HG02610 (cell line): ENCODE results near the gene NAP1L4.

ENCODE experiments used
- ATAC-seq: cut with Tn5 transposase; IDR thresholded peaks from one replicate; pipeline ENCODE4 v1.9.1; 2021; ENCODE audit warnings: mild to moderate bottlenecking, moderate library complexity; ENCODE audit not compliant: unreplicated experiment

Gene NAP1L4

DNA sequence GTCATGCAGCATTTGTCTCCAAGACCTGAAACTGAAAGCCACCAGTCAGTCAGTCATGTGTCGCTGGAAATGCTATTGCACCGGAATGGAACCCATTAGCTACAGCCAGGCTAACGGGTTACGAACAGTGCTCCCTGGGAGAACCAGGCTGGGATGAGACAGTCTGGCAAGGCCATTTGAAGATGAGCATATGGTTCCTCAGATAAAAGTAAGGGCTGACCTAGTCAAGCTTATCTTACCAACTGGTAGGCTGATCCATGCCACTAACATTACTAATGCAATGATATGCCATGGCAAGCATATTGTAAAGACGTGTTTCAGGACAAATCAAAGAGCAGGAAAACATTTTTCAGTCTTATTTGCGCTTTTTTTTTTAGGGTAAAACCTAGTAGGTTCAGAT lies 28.4 kb downstream of the NAP1L4 start:
- ATAC-seq = no peak

DNA sequence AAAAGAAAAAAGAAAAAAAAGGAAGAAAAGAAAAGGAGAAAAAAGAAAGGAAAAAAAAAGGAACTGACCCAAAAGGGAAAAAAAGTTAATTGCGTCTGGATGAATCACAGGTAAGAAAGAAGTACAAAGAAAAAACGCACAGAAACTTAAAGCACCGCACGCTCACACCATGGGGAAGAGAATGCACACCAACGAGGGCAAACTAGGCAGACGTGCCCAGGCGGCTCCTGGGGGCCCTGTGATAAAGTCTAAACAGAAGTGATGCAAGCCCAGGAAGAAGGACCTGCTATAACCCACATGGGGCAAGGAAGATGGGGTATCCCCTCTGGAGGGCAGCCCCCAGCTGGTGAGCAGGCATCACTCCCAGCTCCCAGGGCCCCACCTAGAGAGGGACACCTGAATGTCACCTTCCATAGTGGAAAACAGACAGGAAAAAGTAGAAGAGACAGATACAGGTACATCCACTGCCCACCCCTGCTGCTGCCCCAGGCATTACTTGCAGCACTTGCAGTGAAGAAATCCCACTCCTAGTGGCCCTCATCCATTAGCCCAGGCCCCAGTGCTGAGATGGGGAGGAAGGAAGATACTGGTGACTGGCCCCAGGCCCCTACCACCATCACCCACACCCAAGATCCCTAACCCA lies 28.9 kb downstream of the NAP1L4 start:
- no peak for ATAC-seq

DNA sequence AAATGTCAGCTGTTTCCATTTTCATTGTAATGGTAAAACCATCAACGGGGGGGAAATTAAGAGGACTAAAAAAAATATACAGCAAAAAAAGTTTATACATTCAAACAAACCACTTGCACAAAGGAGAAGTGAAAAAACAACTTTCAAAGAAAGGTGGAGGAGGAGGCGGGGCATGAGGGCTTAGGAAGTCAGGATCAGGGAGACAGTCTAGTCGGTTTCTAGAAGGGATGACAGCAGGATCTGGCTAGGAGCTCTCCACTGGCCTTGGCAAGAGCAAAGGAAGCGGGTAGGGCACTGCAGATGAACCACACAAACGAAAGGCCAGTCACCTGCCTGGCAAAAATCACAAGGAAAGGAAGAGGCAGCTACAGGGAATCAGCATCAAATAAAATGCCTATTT lies 31.0 kb downstream of the NAP1L4 start:
- no peak for ATAC-seq

DNA sequence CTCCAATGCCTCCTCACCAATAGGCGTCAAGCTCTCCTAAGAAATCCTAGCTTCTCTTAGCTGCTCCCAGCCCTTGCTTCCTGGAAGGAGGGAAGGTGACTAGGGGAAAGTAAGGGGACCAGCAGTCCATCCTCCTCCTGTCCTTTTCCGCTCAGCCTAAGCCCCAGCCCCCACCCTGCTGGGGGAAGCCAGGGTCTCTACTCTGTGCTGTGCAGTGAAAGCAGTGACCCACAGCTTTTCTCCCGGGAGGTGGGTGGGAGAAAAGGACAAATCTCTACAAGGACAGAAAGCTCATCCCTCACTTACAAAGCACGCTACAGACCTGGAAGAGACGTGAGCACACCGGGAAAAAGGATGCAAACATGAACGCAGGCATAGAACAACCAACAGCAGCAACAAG lies 32.0 kb downstream of the NAP1L4 start:
- no peak for ATAC-seq

DNA sequence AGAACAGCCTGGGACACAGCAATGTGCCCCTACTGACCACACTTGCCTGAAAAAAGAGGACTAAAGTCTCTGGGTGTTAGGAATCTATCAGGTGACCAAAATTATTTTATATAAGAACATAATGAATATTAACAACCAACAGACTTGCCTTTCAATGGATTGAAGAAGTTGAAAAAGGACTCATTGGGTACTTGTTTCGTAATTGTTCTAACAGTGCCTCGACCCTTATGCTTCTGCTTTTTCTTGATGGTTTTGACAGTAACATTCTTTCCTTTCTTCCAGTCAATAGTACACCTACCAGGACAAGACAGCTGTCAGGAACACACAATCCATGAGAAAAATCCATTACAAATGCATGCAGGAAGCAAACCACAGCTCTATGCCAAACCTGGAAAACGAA lies 33.9 kb downstream of the NAP1L4 start:
- ATAC-seq = no peak

DNA sequence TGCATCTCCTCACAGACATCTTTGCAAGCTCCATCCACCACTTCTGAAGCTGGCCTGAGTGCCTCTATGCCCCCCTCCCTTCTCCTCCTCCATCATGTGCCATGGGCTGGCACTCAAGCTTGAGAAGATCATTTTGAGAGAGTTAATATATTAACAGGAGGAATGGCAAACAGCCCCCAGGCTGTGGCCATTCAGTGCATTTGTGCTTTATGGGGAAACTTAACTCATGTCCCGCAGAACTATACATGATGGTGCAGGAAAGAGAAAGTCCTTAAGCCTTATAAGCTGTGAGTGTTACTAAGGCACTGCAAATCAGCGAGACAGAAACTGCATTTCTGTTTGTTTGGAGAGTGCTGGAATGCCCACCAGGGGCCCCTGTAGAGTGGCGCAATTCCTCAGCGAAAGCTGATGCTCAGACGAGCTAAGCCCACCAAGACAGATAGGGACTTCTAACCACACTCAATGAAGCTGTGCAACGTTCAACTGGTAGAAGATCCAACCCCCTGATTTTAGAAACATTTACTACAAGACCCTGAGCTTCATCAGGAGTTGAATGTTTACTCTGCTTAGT lies 36.1 kb downstream of the NAP1L4 start:
- ATAC-seq = no peak

DNA sequence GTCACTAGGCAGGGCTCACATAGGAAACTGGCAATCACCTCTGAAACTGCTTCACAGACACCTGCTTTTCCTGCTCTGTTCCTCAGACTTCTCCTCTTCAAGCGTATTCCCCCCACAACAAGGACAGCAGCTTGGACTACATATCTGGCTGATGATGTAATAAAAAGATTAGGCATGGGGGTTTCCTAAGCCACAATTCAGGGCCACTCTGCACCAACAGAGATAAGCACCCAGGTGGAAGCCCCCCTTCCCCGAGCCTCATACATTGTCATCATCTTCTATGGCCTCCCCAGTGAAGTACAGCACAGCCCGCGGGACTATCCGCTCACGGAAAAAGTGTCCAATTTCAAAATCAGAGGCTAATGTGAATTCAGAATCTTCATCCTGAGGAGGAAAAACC lies 37.9 kb downstream of the NAP1L4 start:
- no peak for ATAC-seq

DNA sequence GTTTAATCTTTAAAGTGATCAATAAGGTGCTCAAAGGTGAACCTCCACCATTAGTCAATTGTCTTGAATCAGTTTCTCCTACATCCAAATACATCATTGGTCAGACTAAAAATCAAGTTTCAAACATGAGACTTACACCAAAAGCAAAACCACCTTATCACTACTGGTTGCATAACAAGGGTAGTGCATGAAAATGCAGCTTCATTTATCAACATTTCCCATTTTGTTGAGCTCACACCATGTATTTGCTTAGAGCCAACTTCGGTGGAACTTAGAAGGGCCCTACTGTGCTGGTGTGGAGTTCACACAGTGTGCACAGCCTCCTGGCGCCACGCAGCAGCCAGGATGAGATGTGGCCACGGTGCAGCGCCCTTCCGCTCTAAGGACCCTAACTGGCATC lies 39.8 kb downstream of the NAP1L4 start:
- ATAC-seq = no peak

DNA sequence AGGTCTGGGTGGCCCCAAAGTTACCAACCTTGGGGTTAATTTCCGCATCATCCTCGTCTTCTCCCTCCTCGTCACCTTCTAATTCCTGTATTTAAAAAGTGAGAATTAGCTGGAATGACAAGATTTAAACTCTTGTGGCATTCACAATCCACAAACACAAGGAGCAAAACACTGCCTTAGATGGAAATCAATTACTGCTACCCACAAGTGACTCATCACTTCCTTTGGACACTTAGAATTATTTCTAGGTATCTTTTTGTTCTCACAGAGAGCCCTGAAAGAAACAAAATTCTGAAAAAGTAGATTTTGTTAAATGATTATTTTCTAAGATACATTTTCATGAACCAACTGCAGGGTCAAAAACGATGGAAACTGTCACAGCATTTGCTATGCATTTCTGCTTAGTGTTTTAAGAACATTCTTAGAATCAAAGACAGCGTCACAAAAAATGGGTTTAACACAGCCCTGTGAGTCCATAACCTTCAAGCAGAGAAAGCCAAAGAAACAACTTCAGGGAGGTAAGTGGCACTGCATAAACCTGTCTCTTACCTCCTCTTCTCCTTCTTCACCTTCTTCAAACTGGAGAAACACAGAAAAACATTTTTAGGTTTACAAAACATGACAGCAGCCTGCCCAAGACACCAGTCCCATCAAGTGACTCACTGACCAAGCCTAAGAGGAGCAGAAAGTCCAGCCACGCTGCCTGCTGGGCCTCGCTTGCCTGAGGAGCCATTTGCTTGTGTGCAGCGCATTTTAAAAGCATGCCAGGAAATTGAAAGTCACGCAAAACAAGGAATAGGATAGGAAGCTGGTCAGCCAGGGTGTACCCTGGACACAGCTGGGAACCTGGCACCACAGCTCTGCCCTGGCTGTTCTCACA lies 40.7 kb downstream of the NAP1L4 start:
- no peak for ATAC-seq

DNA sequence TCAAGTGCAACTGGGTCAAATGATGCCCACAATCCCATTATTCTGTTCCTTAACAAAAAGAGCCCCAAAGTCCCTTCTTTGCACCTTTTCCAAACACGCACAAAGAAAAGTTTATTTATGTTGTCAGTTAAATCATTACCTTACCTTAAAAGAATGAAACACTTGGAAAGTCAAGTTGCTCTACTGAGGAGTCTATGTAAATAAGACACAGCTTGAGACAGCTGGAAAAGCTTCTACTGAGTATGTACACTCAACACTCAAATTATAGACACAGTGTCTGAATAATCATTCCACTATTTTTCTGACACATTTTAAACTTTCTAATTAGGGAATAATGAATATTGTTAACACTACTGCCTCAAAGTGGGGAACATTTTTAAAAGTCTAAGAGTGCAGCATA lies 41.3 kb downstream of the NAP1L4 start:
- ATAC-seq = no peak

DNA sequence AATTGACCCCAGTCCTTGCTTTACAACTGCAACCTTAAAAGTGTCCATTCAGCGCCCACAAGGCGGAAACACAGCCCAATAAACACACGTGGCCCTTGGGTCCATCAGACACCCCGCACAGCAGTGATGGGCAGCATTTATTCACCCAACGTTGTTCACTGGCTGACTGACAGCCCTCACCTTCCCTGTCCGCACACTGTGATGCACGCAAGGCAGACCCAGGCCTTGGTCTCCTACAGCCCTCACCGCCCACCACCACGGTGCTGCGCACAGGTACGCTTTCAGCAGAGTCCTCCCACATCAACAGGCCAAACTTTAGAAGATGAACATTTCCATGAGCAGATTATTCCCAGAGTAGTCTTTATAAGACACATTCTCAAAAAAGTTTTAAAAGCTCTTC lies 42.2 kb downstream of the NAP1L4 start:
- ATAC-seq = no peak

DNA sequence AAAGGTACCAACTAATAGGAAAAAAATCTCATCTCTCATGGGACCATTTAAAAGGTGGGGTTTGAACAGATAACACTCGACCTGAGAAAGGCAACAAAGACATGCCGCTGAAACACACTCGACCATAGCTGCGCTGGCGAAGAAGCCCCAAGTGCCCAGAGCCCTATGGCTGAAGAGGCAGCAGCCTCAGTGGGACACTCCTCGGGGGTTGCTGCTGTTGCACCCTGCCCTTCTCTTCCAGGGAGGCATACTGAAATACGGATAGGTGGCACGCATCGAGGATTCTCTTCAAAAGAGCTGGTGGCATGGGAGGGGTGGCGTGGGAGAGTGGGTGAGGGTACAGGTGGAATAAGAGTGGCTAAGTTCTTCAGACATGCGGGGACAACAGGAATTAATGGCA lies 44.4 kb downstream of the NAP1L4 start:
- ATAC-seq = no peak

DNA sequence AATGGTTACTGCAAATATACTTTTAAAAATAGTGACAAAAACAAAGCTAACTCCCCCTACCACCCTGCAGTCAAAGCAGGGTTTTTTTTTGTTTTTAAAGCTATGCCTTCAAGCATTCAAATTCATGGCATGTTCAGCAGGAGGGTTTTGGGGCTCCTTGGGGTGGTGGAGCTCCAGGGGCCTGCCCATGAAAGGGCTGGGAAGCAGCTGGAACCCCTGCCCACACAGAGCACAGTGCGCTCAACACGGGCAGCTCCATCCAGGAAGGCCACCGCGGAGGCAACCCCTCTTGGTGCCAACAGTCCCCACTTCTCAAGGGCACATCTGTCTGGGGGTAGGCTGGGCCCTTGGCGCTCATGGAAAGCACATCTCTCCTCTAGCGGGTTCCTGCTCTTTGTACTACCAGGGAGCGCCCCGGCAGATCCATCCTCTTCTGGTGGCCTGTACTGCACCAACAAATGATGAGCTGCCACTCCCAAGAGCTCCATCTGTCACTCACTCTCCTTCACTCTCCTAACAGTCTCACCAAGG lies 46.3 kb downstream of the NAP1L4 start:
- no peak for ATAC-seq

DNA sequence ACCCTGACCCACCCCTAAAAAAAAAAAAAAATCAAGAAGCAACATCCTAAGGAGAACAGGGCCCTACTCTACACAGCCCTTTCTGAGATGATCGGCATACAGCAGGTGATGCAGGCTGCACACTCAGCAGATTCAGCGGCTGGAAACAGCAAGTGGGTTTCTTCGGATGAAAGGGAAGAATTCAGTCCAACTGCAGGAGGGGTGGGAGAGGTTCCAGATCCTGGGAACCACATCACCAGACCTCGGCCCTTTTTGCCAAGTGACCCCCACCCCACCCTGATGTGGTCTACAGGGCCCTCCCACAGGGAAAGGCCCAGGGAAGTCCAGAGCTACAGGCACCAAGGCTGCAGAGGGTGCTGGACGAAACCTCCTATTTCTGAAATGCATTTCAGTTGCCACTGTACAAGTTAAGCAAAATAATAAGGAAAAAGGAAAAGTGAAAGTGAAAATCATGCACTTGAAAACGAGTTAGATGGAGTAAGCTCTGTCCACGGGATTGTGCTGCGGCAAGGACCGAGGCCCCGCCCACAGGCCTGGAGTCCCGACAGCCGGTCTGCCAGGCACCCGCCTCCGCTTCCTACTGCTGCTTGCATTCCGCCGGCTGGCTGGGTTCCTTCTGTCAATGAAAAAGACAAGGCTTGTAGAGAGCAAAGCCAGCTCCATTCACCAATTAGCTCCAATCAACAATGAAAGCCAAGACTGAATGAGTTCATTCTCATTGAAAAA lies 46.9 kb downstream of the NAP1L4 start:
- no peak for ATAC-seq

DNA sequence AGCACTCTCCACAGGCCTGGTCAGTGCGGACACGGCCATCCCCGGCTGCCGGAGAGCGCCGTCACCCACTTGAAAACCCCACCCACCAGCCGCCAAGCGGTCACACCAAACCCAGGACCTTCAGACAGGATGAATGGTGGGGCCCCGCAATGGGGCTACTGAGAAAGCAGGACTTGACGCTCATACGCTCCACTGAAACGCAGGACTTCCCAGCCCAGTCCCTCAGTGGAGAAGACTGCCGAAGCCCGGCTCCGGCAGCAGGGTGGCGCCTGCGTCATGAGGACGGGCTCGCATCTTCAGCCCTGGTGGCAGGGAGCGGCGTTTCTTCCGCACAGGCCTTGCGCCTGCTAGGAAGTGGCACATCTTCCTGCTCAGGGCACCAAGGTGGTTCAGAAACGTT lies 47.6 kb downstream of the NAP1L4 start:
- no peak for ATAC-seq

DNA sequence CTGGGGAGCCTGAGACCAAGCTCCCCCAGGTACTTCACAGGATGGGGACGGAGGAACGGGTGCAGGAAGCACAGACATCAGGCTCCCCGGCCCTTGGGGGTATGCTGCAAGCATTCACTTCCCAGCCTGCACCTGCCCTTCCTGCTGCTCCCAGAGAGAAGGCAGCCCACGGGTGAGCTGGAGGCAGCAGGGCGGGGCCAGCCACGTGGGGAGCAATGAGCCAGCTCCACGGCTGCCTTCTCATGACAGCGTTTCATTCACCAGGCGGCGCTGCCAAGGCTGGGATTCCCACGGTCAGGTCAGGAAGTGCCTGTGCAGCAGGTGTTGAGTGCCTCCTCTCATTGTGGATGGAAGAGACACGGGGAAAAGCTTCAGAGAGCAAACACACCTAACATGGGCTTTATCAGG lies 48.4 kb downstream of the NAP1L4 start:
- ATAC-seq = no peak

DNA sequence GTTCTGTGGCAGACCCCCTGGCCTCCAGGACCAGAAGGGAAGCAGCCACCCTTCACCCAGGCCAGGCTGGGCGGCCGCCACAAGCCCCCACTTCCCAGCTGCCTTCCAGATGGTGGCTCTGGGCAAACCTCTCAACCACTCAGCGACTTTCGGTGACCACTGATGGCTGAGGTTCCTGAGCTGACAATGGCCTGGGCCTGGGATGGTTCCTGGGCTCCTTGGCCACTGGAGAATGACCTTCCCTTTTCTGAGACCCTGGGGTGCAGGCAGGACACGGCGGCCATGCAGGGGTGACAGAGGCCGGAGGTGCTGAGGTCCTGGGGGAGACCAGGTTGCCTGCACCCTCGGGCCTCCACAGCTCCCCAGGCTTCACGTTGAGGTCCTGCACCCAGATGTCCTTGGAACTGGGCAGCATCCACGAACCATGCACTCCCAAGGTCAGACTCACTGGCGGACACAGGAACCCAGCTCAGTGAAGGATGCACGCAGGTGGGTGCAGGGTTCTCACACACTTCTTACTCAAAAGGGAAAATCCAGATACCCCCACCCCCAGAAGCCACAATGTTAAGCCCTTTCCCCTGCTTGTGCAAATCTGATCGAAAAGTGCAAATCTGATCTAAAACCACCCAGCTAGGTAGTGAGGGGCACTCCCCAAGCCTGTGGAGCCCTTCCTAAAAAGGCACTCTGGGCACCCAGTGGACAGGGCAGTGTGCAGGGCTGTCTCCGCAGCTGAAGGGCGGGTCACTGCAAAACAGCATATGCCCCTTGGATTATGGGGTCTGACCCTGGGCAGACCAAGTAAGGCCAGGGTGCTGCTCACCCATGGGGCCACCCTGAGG lies 49.0 kb downstream of the NAP1L4 start:
- no peak for ATAC-seq

DNA sequence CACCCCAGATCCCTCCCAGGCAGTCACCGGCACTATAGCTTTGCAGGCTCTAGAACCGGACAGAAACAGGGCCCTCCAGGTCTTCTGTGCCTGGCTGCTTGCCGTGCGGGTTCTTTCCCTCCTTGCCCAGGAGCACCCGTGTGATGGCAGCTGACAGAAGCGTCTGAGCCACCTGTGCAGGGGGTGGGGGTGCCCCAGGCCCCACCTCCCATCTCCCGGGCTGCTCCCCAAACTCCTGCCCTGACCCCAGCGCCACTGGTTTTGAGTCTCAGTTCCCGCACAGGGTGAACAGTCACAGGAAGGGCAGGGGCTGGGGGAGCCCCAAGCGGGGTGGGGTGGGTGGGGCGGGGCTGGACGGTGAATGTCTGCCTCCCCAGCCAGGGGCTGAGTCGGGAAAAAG lies 49.7 kb downstream of the NAP1L4 start:
- ATAC-seq = no peak

DNA sequence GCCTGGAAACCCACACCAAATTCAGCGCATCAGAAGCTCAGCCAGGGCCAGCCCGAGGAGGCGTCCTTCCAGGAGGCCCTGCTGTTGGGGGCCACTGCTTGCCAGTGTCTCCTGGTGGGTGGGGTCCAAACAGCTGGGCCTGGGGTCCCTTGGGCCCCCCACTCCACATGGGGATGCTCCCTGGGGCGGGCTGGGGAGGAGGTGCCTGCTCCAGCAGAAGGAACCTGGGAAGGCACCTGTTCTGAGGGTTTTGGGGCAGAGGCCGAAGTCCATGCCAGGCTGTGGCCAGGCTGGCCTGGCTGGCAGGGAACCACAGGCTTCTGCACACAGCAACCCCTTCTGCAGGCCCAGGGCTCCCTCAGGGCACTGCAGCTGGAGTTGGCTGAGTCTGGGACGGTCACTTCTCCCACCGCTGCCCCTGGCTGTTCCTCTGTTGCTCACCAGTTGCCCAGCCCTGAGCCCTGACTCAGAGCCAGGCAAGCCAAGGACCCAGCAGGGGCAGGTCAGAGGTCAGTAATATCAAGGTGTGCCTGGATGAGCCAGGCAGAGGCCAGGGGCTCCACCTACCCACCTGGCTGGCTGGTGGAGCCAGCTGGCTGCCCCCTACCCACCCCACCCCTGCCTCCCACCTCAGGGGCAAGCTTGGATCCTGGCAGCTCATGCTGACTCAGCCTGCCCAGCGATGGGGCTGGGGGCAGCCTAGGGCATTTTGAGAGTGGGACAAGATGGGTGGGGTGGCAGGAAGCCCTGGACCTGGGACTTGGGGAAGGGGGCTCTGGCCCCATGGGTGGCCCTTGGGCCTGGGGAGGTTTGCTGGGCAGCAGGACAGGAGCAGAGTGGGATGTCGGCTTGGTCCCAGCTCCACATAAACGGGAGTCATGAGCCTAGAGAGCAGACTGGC lies 51.0 kb downstream of the NAP1L4 start:
- no peak for ATAC-seq
